WTC11 (cell line): Measurements from ENCODE around the gene SYT15. TPM values are rescaled to one million over a fixed set of nuclear protein-coding genes. Genes with fewer than 3 reads are reported as not detected.

Experiments used
- AFF4 ChIP-seq: sonication (generic); formaldehyde crosslinking; IDR thresholded peaks from 2 replicates; pipeline ENCODE4 v1.8.1; 2023; ENCODE audit warnings: mild to moderate bottlenecking, missing genetic modification reagents, borderline replicate concordance
- CREM ChIP-seq: sonication (generic); formaldehyde crosslinking; IDR thresholded peaks from 2 replicates; pipeline ENCODE4 v1.8.1; 2022; ENCODE audit warnings: mild to moderate bottlenecking, missing genetic modification reagents, moderate library complexity
- E2F4 ChIP-seq: sonication (generic); formaldehyde crosslinking; IDR thresholded peaks from 2 replicates; pipeline ENCODE4 v1.8.1; 2022; ENCODE audit warnings: low read depth, mild to moderate bottlenecking, moderate library complexity, missing genetic modification reagents, borderline replicate concordance
- FOXJ3 ChIP-seq: sonication (generic); formaldehyde crosslinking; IDR thresholded peaks from 2 replicates; pipeline ENCODE4 v1.9.0; 2021; ENCODE audit warnings: missing genetic modification reagents, mild to moderate bottlenecking, borderline replicate concordance
- FOXK1 ChIP-seq: sonication (generic); formaldehyde crosslinking; IDR thresholded peaks from 2 replicates; pipeline ENCODE4 v1.8.0; 2022; ENCODE audit warnings: mild to moderate bottlenecking, moderate library complexity, missing genetic modification reagents
- FOXP1 ChIP-seq: sonication (generic); formaldehyde crosslinking; IDR thresholded peaks from 2 replicates; pipeline ENCODE4 v1.8.0; 2022; ENCODE audit warnings: missing genetic modification reagents, mild to moderate bottlenecking, moderate library complexity, borderline replicate concordance
- GTF2I ChIP-seq: fragments of 250-450 bp; sonication (Bioruptor Pico); conservative IDR thresholded peaks from 2 replicates; pipeline ENCODE4 v1.4.0; 2021; ENCODE audit warnings: mild to moderate bottlenecking
- MXD4 ChIP-seq: fragments of 250-450 bp; sonication (Bioruptor Pico); IDR thresholded peaks from 2 replicates; pipeline ENCODE4 v1.8.0; 2021; ENCODE audit warnings: mild to moderate bottlenecking, moderate library complexity, borderline replicate concordance
- NFATC4 ChIP-seq: fragments of 250-450 bp; sonication (Bioruptor Pico); IDR thresholded peaks from 2 replicates; pipeline ENCODE4 v1.9.0; 2021; ENCODE audit warnings: mild to moderate bottlenecking
- NR3C1 ChIP-seq: sonication (generic); formaldehyde crosslinking; conservative IDR thresholded peaks from 2 replicates; pipeline ENCODE4 v1.8.1; 2023; ENCODE audit warnings: low read depth, mild to moderate bottlenecking, missing genetic modification reagents
- OVOL2 ChIP-seq: fragments of 250-450 bp; sonication (Bioruptor Pico); IDR thresholded peaks from 2 replicates; pipeline ENCODE4 v1.9.0; 2021; ENCODE audit warnings: mild to moderate bottlenecking, borderline replicate concordance
- RORB ChIP-seq: fragments of 250-450 bp; sonication (Bioruptor Pico); IDR thresholded peaks from 2 replicates; pipeline ENCODE4 v1.9.0; 2021; ENCODE audit warnings: mild to moderate bottlenecking
- SMAD3 ChIP-seq: sonication (generic); formaldehyde crosslinking; IDR thresholded peaks from 2 replicates; pipeline ENCODE4 v1.8.0; 2022; ENCODE audit warnings: missing genetic modification reagents, mild to moderate bottlenecking, borderline replicate concordance
- SMAD4 ChIP-seq: sonication (generic); formaldehyde crosslinking; IDR thresholded peaks from 2 replicates; pipeline ENCODE4 v1.8.0; 2022; ENCODE audit warnings: mild to moderate bottlenecking, missing genetic modification reagents
- ZBTB21 ChIP-seq: sonication (generic); formaldehyde crosslinking; IDR thresholded peaks from 2 replicates; pipeline ENCODE4 v1.8.1; 2023; ENCODE audit warnings: mild to moderate bottlenecking, missing genetic modification reagents, borderline replicate concordance
- ZNF121 ChIP-seq: sonication (generic); formaldehyde crosslinking; IDR thresholded peaks from 2 replicates; pipeline ENCODE4 v1.8.0; 2023; ENCODE audit warnings: missing genetic modification reagents
- ZNF138 ChIP-seq: sonication (generic); formaldehyde crosslinking; conservative IDR thresholded peaks from 2 replicates; pipeline ENCODE4 v1.8.1; 2022; ENCODE audit warnings: mild to moderate bottlenecking, moderate library complexity, missing genetic modification reagents
- ZNF317 ChIP-seq: sonication (generic); formaldehyde crosslinking; IDR thresholded peaks from 2 replicates; pipeline ENCODE4 v1.8.1; 2023; ENCODE audit warnings: low read depth, mild to moderate bottlenecking, moderate library complexity, missing genetic modification reagents, borderline replicate concordance
- ZNF416 ChIP-seq: fragments of 250-450 bp; sonication (Bioruptor Pico); IDR thresholded peaks from 2 replicates; pipeline ENCODE4 v1.9.0; 2021; ENCODE audit warnings: mild to moderate bottlenecking, inconsistent platforms
- total RNA-seq: library from RNA; stranded (reverse); gene quantifications from 3 replicates; pipeline ENCODE4 v1.2.3, GENCODE V29; 2021
- TF ChIP-seq, protein P1 (sequence below): fragments of 250-450 bp; sonication (Bioruptor Pico); IDR thresholded peaks from 2 replicates; pipeline ENCODE4 v1.9.0; 2021; ENCODE audit warnings: mild to moderate bottlenecking
- TF ChIP-seq, protein P2 (sequence below): sonication (generic); formaldehyde crosslinking; IDR thresholded peaks from 2 replicates; pipeline ENCODE4 v1.8.0; 2022; ENCODE audit warnings: mild to moderate bottlenecking, missing genetic modification reagents
- TF ChIP-seq, protein P3 (sequence below): sonication (generic); formaldehyde crosslinking; IDR thresholded peaks from 2 replicates; pipeline ENCODE4 v1.8.1; 2023; ENCODE audit warnings: mild to moderate bottlenecking, moderate library complexity, missing genetic modification reagents
- TF ChIP-seq, protein P4 (sequence below): sonication (generic); formaldehyde crosslinking; IDR thresholded peaks from 2 replicates; pipeline ENCODE4 v1.8.1; 2022; ENCODE audit warnings: low read depth, missing genetic modification reagents, borderline replicate concordance
- TF ChIP-seq, protein P5 (sequence below): sonication (generic); formaldehyde crosslinking; IDR thresholded peaks from 2 replicates; pipeline ENCODE4 v1.8.0; 2022; ENCODE audit warnings: mild to moderate bottlenecking, missing genetic modification reagents
- TF ChIP-seq, protein P6 (sequence below): sonication (generic); formaldehyde crosslinking; IDR thresholded peaks from 2 replicates; pipeline ENCODE4 v1.8.1; 2023; ENCODE audit warnings: mild to moderate bottlenecking, missing genetic modification reagents

Gene SYT15
- total RNA-seq, 1 experiment from 2014 or later: 1.5 TPM

GRCh38 chr10:46555713-46556514, 23.0 kb upstream of the SYT15 start (continued):
- TF ChIP-seq ZNF121 (CRISPR knock-in tag) (no peak), ZNF416 (CRISPR knock-in tag) (0 out of 2 replicates have a peak, but pooled peaks have one; percentile 73), MXD4 (no peak), FOXJ3 (CRISPR knock-in tag) (no peak), GTF2I (CRISPR knock-in tag) (no peak), RORB (CRISPR knock-in tag) (no peak), AFF4 (CRISPR knock-in tag) (no peak), CREM (CRISPR knock-in tag) (no peak), ZNF317 (CRISPR knock-in tag) (no peak), SMAD4 (CRISPR knock-in tag) (peak; percentile 72; the same call in 1 of the 2 replicates), SMAD3 (CRISPR knock-in tag) (0 out of 2 replicates have a peak, but pooled peaks have one; percentile 45), ZBTB21 (CRISPR knock-in tag) (peak; percentile 81), NR3C1 (CRISPR knock-in tag) (peak; percentile 64; the same call in 1 of the 2 replicates), FOXP1 (no peak), OVOL2 (no peak), E2F4 (no peak), FOXK1 (no peak), ZNF138 (0 out of 2 replicates have a peak, but pooled peaks have one; percentile 23), NFATC4 (no peak)
- TF ChIP-seq, protein P1, sequence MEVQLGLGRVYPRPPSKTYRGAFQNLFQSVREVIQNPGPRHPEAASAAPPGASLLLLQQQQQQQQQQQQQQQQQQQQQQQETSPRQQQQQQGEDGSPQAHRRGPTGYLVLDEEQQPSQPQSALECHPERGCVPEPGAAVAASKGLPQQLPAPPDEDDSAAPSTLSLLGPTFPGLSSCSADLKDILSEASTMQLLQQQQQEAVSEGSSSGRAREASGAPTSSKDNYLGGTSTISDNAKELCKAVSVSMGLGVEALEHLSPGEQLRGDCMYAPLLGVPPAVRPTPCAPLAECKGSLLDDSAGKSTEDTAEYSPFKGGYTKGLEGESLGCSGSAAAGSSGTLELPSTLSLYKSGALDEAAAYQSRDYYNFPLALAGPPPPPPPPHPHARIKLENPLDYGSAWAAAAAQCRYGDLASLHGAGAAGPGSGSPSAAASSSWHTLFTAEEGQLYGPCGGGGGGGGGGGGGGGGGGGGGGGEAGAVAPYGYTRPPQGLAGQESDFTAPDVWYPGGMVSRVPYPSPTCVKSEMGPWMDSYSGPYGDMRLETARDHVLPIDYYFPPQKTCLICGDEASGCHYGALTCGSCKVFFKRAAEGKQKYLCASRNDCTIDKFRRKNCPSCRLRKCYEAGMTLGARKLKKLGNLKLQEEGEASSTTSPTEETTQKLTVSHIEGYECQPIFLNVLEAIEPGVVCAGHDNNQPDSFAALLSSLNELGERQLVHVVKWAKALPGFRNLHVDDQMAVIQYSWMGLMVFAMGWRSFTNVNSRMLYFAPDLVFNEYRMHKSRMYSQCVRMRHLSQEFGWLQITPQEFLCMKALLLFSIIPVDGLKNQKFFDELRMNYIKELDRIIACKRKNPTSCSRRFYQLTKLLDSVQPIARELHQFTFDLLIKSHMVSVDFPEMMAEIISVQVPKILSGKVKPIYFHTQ: no peak
- TF ChIP-seq, protein P2, sequence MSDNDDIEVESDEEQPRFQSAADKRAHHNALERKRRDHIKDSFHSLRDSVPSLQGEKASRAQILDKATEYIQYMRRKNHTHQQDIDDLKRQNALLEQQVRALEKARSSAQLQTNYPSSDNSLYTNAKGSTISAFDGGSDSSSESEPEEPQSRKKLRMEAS (CRISPR knock-in tag): peak; percentile 63
- TF ChIP-seq, protein P3, sequence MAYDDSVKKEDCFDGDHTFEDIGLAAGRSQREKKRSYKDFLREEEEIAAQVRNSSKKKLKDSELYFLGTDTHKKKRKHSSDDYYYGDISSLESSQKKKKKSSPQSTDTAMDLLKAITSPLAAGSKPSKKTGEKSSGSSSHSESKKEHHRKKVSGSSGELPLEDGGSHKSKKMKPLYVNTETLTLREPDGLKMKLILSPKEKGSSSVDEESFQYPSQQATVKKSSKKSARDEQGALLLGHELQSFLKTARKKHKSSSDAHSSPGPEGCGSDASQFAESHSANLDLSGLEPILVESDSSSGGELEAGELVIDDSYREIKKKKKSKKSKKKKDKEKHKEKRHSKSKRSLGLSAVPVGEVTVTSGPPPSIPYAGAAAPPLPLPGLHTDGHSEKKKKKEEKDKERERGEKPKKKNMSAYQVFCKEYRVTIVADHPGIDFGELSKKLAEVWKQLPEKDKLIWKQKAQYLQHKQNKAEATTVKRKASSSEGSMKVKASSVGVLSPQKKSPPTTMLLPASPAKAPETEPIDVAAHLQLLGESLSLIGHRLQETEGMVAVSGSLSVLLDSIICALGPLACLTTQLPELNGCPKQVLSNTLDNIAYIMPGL (CRISPR knock-in tag): peak; percentile 47; the same call in 1 of the 2 replicates
- TF ChIP-seq, protein P4, sequence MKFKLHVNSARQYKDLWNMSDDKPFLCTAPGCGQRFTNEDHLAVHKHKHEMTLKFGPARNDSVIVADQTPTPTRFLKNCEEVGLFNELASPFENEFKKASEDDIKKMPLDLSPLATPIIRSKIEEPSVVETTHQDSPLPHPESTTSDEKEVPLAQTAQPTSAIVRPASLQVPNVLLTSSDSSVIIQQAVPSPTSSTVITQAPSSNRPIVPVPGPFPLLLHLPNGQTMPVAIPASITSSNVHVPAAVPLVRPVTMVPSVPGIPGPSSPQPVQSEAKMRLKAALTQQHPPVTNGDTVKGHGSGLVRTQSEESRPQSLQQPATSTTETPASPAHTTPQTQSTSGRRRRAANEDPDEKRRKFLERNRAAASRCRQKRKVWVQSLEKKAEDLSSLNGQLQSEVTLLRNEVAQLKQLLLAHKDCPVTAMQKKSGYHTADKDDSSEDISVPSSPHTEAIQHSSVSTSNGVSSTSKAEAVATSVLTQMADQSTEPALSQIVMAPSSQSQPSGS (CRISPR knock-in tag): no peak
- TF ChIP-seq, protein P5, sequence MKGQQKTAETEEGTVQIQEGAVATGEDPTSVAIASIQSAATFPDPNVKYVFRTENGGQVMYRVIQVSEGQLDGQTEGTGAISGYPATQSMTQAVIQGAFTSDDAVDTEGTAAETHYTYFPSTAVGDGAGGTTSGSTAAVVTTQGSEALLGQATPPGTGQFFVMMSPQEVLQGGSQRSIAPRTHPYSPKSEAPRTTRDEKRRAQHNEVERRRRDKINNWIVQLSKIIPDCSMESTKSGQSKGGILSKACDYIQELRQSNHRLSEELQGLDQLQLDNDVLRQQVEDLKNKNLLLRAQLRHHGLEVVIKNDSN (CRISPR knock-in tag): peak; percentile 58
- TF ChIP-seq, protein P6, sequence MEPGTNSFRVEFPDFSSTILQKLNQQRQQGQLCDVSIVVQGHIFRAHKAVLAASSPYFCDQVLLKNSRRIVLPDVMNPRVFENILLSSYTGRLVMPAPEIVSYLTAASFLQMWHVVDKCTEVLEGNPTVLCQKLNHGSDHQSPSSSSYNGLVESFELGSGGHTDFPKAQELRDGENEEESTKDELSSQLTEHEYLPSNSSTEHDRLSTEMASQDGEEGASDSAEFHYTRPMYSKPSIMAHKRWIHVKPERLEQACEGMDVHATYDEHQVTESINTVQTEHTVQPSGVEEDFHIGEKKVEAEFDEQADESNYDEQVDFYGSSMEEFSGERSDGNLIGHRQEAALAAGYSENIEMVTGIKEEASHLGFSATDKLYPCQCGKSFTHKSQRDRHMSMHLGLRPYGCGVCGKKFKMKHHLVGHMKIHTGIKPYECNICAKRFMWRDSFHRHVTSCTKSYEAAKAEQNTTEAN (CRISPR knock-in tag): no peak
